IMR-90 (cell line): ENCODE measurements around the gene PTPRN2. TPM values are rescaled to one million over a fixed set of nuclear protein-coding genes. Genes with fewer than 3 reads are reported as not detected.

Experiments
- ATAC-seq: fragments of 200-7000 bp; cut with Tn5 transposase; 2 replicates; pipeline ENCODE4 v1.9.1; 2020; ENCODE audit warnings: low read depth, mild to moderate bottlenecking, moderate library complexity
- BruUV-seq: library from RNA; stranded (reverse); fragments of 400-500 nt; replicated peaks from 2 replicates; lab custom pipeline; 2021; lab: Mats Ljungman, UMichigan
- CTCF ChIA-PET: fragments of 300-600 bp; formaldehyde crosslinking; extraction: SDS; loops from one replicate; lab custom pipeline; 2021; ENCODE audit warnings: antibody characterized with exemption; lab: Yijun Ruan, JAX
- POLR2A ChIA-PET: fragments of 300-600 bp; sonication (Branson Sonifier 250); formaldehyde crosslinking; loops from one replicate; lab custom pipeline; 2022; ENCODE audit warnings: antibody characterized with exemption; ENCODE audit not compliant: unreplicated experiment; lab: Charles Lee
- DNase-seq: peaks from one replicate; pipeline ENCODE4 v3.0.0; 2013
- H2AFZ ChIP-seq: replicated peaks from 2 replicates; pipeline ENCODE3; 2013; ENCODE audit warnings: low read length, mild to moderate bottlenecking; ENCODE audit not compliant: poor library complexity
- H2AK5ac ChIP-seq: 2 replicates; pipeline ENCODE4 v1.6.1; 2013; ENCODE audit warnings: low read depth, low read length, inconsistent platforms
- H2AK9ac ChIP-seq: replicated peaks from 2 replicates; pipeline ENCODE3; 2013; ENCODE audit warnings: mild to moderate bottlenecking, low read depth, low read length, moderate library complexity; ENCODE audit not compliant: poor library complexity
- H2BK120ac ChIP-seq: 2 replicates; pipeline ENCODE4 v1.6.1; 2013; ENCODE audit warnings: low read depth, low read length, inconsistent platforms
- H2BK15ac ChIP-seq: 3 replicates; pipeline ENCODE4 v1.6.1; 2013; ENCODE audit warnings: low read depth, low read length, inconsistent platforms
- H2BK20ac ChIP-seq: 2 replicates; pipeline ENCODE4 v1.6.1; 2013; ENCODE audit warnings: low read depth, mild to moderate bottlenecking, inconsistent platforms, low read length, moderate library complexity
- H2BK5ac ChIP-seq: 2 replicates; pipeline ENCODE4 v1.6.1; 2013; ENCODE audit warnings: mild to moderate bottlenecking, low read depth, low read length, inconsistent platforms; ENCODE audit not compliant: poor library complexity, severe bottlenecking
- H3K14ac ChIP-seq: replicated peaks from 2 replicates; pipeline ENCODE4 v1.6.1; 2013; ENCODE audit warnings: low read depth, low read length, inconsistent platforms
- H3K18ac ChIP-seq: 2 replicates; pipeline ENCODE4 v1.6.1; 2013; ENCODE audit warnings: low read depth, low read length, control low read depth
- H3K23ac ChIP-seq: 2 replicates; pipeline ENCODE4 v1.6.1; 2013; ENCODE audit warnings: low read depth, low read length, inconsistent platforms
- H3K27ac ChIP-seq: 2 replicates; pipeline ENCODE4 v1.5.1; 2013; ENCODE audit warnings: mild to moderate bottlenecking, control low read depth, low read length; ENCODE audit not compliant: insufficient read depth
- H3K27me3 ChIP-seq: 2 replicates; pipeline ENCODE4 v1.6.1; 2013; ENCODE audit warnings: low read length; ENCODE audit not compliant: control insufficient read depth, insufficient read depth
- H3K36me3 ChIP-seq: 2 replicates; pipeline ENCODE4 v1.6.1; 2013; ENCODE audit warnings: low read length, mixed read lengths; ENCODE audit not compliant: control insufficient read depth, insufficient read depth
- H3K4ac ChIP-seq: 2 replicates; pipeline ENCODE4 v1.6.1; 2013; ENCODE audit warnings: low read depth, low read length, inconsistent platforms
- H3K4me1 ChIP-seq: 2 replicates; pipeline ENCODE4 v1.6.1; 2013; ENCODE audit warnings: low read length, mixed read lengths; ENCODE audit not compliant: control insufficient read depth, insufficient read depth
- H3K4me2 ChIP-seq: 2 replicates; pipeline ENCODE4 v1.6.1; 2013; ENCODE audit warnings: low read depth, mild to moderate bottlenecking, control low read depth, low read length, moderate library complexity
- H3K4me3 ChIP-seq: 2 replicates; pipeline ENCODE4 v1.5.1; 2013; ENCODE audit warnings: low read depth, mild to moderate bottlenecking, control low read depth, low read length, moderate library complexity; ENCODE audit not compliant: insufficient read depth
- H3K56ac ChIP-seq: 2 replicates; pipeline ENCODE4 v1.6.1; 2013; ENCODE audit warnings: low read length, inconsistent platforms; ENCODE audit not compliant: insufficient read depth; ENCODE audit errors: extremely low read depth
- H3K79me1 ChIP-seq, 2 experiments: 2 replicates each; pipeline ENCODE4 v1.6.1; 2013; ENCODE audit warnings: low read length in 2 of 2, inconsistent platforms in 1 of 2, low read depth in 1 of 2
- H3K9ac ChIP-seq: 2 replicates; pipeline ENCODE4 v1.6.1; 2013; ENCODE audit warnings: low read depth, low read length, control low read depth
- H3K9me1 ChIP-seq: 2 replicates; pipeline ENCODE4 v1.6.1; 2013; ENCODE audit warnings: low read length, inconsistent platforms; ENCODE audit not compliant: insufficient read depth
- H3K9me3 ChIP-seq: 2 replicates; pipeline ENCODE4 v1.6.1; 2013; ENCODE audit warnings: low read length; ENCODE audit not compliant: control insufficient read depth, insufficient read depth
- H4K20me1 ChIP-seq: 2 replicates; pipeline ENCODE4 v1.6.1; 2013; ENCODE audit warnings: low read length, inconsistent platforms; ENCODE audit not compliant: insufficient read depth
- H4K5ac ChIP-seq: 2 replicates; pipeline ENCODE4 v1.6.1; 2013; ENCODE audit warnings: mild to moderate bottlenecking, low read depth, low read length, control low read depth
- H4K8ac ChIP-seq, 2 experiments: 2 replicates each; pipeline ENCODE4 v1.6.1; 2013; ENCODE audit warnings: low read depth in 2 of 2, low read length in 2 of 2, control low read depth in 1 of 2, inconsistent platforms in 1 of 2
- H4K91ac ChIP-seq: 2 replicates; pipeline ENCODE4 v1.6.1; 2013; ENCODE audit warnings: low read depth, low read length, inconsistent platforms; ENCODE audit not compliant: insufficient read depth
- BHLHE40 ChIP-seq: fragments of 150-350 bp; IDR thresholded peaks from 2 replicates; pipeline ENCODE4 v1.6.1; 2016; ENCODE audit warnings: mild to moderate bottlenecking, low read depth, low read length
- CEBPB ChIP-seq: IDR thresholded peaks from 2 replicates; pipeline ENCODE4 v1.6.1; 2012; ENCODE audit warnings: low read depth, low read length, improper control_type of control experiment
- CHD1 ChIP-seq: IDR thresholded peaks from 2 replicates; pipeline ENCODE4 v1.6.1; 2012; ENCODE audit warnings: low read depth, low read length, improper control_type of control experiment
- CTCF ChIP-seq: conservative IDR thresholded peaks from 2 replicates; pipeline ENCODE4 v1.5.1; 2012; ENCODE audit warnings: mild to moderate bottlenecking, low read depth, low read length, improper control_type of control experiment
- ELK1 ChIP-seq: fragments of 150-350 bp; IDR thresholded peaks from 2 replicates; pipeline ENCODE4 v1.6.1; 2016; ENCODE audit warnings: low read depth, mild to moderate bottlenecking, low read length, moderate library complexity, borderline replicate concordance
- FOS ChIP-seq: fragments of 150-350 bp; IDR thresholded peaks from 2 replicates; pipeline ENCODE4 v1.6.1; 2016; ENCODE audit warnings: low read depth, low read length
- MAFK ChIP-seq: IDR thresholded peaks from 2 replicates; pipeline ENCODE4 v1.6.1; 2012; ENCODE audit warnings: low read depth, low read length, improper control_type of control experiment
- MAZ ChIP-seq: IDR thresholded peaks from 2 replicates; pipeline ENCODE4 v1.6.1; 2012; ENCODE audit warnings: low read depth, mild to moderate bottlenecking, low read length, improper control_type of control experiment, moderate library complexity, borderline replicate concordance
- MXI1 ChIP-seq: IDR thresholded peaks from 2 replicates; pipeline ENCODE4 v1.6.1; 2012; ENCODE audit warnings: low read depth, mild to moderate bottlenecking, low read length, moderate library complexity, borderline replicate concordance
- NFE2L2 ChIP-seq: fragments of 150-350 bp; IDR thresholded peaks from 2 replicates; pipeline ENCODE4 v1.6.1; 2016; ENCODE audit warnings: low read depth, mild to moderate bottlenecking, low read length
- POLR2A ChIP-seq: IDR thresholded peaks from 2 replicates; pipeline ENCODE4 v1.6.1; 2012; ENCODE audit warnings: mild to moderate bottlenecking, low read depth, low read length
- RAD21 ChIP-seq: IDR thresholded peaks from 2 replicates; pipeline ENCODE4 v1.6.1; 2012; ENCODE audit warnings: low read length, improper control_type of control experiment
- RCOR1 ChIP-seq: IDR thresholded peaks from 2 replicates; pipeline ENCODE4 v1.6.1; 2012; ENCODE audit warnings: mild to moderate bottlenecking, low read length, improper control_type of control experiment; ENCODE audit not compliant: insufficient replicate concordance
- RFX5 ChIP-seq: IDR thresholded peaks from 2 replicates; pipeline ENCODE4 v1.8.0; 2012; ENCODE audit warnings: low read depth, mild to moderate bottlenecking, low read length, moderate library complexity
- SMC3 ChIP-seq: fragments of 150-350 bp; IDR thresholded peaks from 2 replicates; pipeline ENCODE4 v1.6.1; 2016; ENCODE audit warnings: low read depth, mild to moderate bottlenecking, antibody characterized with exemption, low read length, moderate library complexity
- USF2 ChIP-seq: fragments of 150-350 bp; IDR thresholded peaks from 2 replicates; pipeline ENCODE4 v1.6.1; 2017; ENCODE audit warnings: mild to moderate bottlenecking, antibody characterized with exemption, low read length, low read depth
- WGBS, 2 experiments: methylation state at CpG; one replicate each; pipeline versions ENCODE4 v1.1.5 to v1.1.7; 2013; ENCODE audit warnings: missing lambda C conversion rate in 2 of 2; ENCODE audit not compliant: insufficient read length in 1 of 2; ENCODE audit errors: extremely low coverage in 2 of 2; 5-methylcytosine and 5-hydroxymethylcytosine counted together
- dilution Hi-C: fragments of 300-500 bp; cut with HindIII; formaldehyde crosslinking; loops from one replicate; pipeline ENCODE4 v1.14.3; 2018; ENCODE audit warnings: low sequenced_read_pairs; ENCODE audit not compliant: unreplicated experiment
- in situ Hi-C: fragments of 300-500 bp; cut with MboI; formaldehyde crosslinking; loops from 3 replicates; pipeline ENCODE4 v1.14.3; 2019; ENCODE audit warnings: low sequenced_read_pairs, inconsistent platforms, mixed read lengths
- intact Hi-C: fragments of 100-400 bp; cut with micrococcal nuclease; formaldehyde crosslinking; loops from 2 replicates; pipeline ENCODE4 v1.10.0; 2022
- polyA plus RNA-seq, 3 experiments: library from polyadenylated mRNA; depleted of rRNA; stranded (reverse); fragments of >200 nt; gene quantifications; 2 replicates each; pipeline ENCODE4 v1.2.3, GENCODE V29; 2012; ENCODE audit warnings: low replicate concordance in 1 of 3
- total RNA-seq: library from RNA; depleted of rRNA; stranded (reverse); fragments of >200 nt; gene quantifications from 2 replicates; pipeline ENCODE4 v1.2.3, GENCODE V29; 2012

Gene PTPRN2
- total and polyA plus RNA-seq, 2 of the 4 experiments (the other 2 are of a cell fraction), result 0.03 TPM; not detected in 1

- dilution Hi-C loops, result no loop called here
- H4K5ac ChIP-seq, result no peak overlapping the region
- no peak overlapping the region for H2BK120ac ChIP-seq
- H3K9me3 ChIP-seq, result no peaks in the 10 kb centered on the region
- no peaks in the 10 kb centered on the region for H4K20me1 ChIP-seq
- intact Hi-C loops, result loop anchor here (10.0 kb wide), 1 partner anchor 211 kb away; the partner anchor contains the start of gene ESYT2
- no peak overlapping the region for H3K18ac ChIP-seq
- CTCF ChIA-PET, result interaction anchor here (0.6 kb wide), 1 partner anchor 205 kb away, joined by 3 read pairs; no protein-coding TSS in a partner anchor
- H3K36me3 ChIP-seq, result no peaks in the 10 kb centered on the region
- H3K27ac ChIP-seq, result no peak overlapping the region
- DNase-seq (no peak), ATAC-seq (no peak)
- H3K4me2 ChIP-seq, result no peak overlapping the region
- H3K79me1 ChIP-seq, result peaks cover 0 to 14% of the 10 kb centered on the region in 2 experiments; a peak in 2 of 4 replicates
- POLR2A ChIA-PET, result interaction anchor here (0.6 kb wide), 1 partner anchor 381 kb away, joined by 5 read pairs; no protein-coding TSS in a partner anchor
- no peak overlapping the region for H2BK5ac ChIP-seq
- no peak overlapping the region for H3K9ac ChIP-seq
- TF ChIP-seq MXI1, result no peak
- no peak for TF ChIP-seq CHD1
- no peak for TF ChIP-seq MAFK
- no peak for TF ChIP-seq SMC3
- TF ChIP-seq CEBPB, result no peak
- no peak for TF ChIP-seq NFE2L2
- TF ChIP-seq ELK1, result no peak
- no peak for TF ChIP-seq POLR2A
- TF ChIP-seq MAZ, result no peak
- TF ChIP-seq CTCF, result no peak
- no peak for TF ChIP-seq BHLHE40
- no peak for TF ChIP-seq RFX5
- no peak for TF ChIP-seq RCOR1
- no peak for TF ChIP-seq USF2
- TF ChIP-seq FOS, result no peak
- no peak for TF ChIP-seq RAD21
- no TSS peak for BruUV-seq
- no peak overlapping the region for H3K23ac ChIP-seq
- no peak overlapping the region for H2BK20ac ChIP-seq
- H4K8ac ChIP-seq, result no peak overlapping the region
- no peak overlapping the region for H3K4ac ChIP-seq
- H3K4me1 ChIP-seq, result peaks cover 5% of the 10 kb centered on the region
- no peak overlapping the region for H2AK9ac ChIP-seq
- H3K56ac ChIP-seq, result no peak overlapping the region
- no peak overlapping the region for H2AFZ ChIP-seq
- H2BK15ac ChIP-seq, result no peak overlapping the region
- WGBS, 2 experiments, result no CpG with 5 or more reads among the region's 2 CpGs
- H2AK5ac ChIP-seq, result no peak overlapping the region
- H3K14ac ChIP-seq, result no peak overlapping the region
- H3K4me3 ChIP-seq, result no peak overlapping the region
- in situ Hi-C loops, result no loop called here
- H3K27me3 ChIP-seq, result no peaks in the 10 kb centered on the region
- no peak overlapping the region for H4K91ac ChIP-seq
- 0 out of 2 replicates have a peak, but pooled peaks cover 6% of the 10 kb centered on the region for H3K9me1 ChIP-seq
These were observed 25.9 kb upstream of the PTPRN2 start for GRCh38 chr7:158613481-158613880.
